Panc1 (cell line): ENCODE results near the gene ITGAD.

Source experiments
- CTCF ChIP-seq: fragments of 450-650 bp; IDR thresholded peaks from 2 replicates; pipeline ENCODE4 v1.5.1; 2017; ENCODE audit warnings: mild to moderate bottlenecking
- REST ChIP-seq, 2 experiments: IDR thresholded peaks; 2 replicates each; pipeline ENCODE4 v1.6.1; 2011 to 2012; ENCODE audit warnings: low read depth in 2 of 2, control low read depth in 1 of 2, low read length in 1 of 2, mild to moderate bottlenecking in 1 of 2, moderate library complexity in 1 of 2; ENCODE audit not compliant: insufficient read depth in 1 of 2

- TF ChIP-seq CTCF (no peak), REST (IDR thresholded peaks at IDR 0.05; ENCODE audit: insufficient read depth in 1 of 2, low read depth in 2 of 2, low read length in 1 of 2) (no peak)
Observed at GRCh38 chr16:31439519-31439918, 46.4 kb downstream of the ITGAD start.
